MCF 10A (cell line): ENCODE results near the gene IPPK. TPM values are rescaled to one million over a fixed set of nuclear protein-coding genes. Genes with fewer than 3 reads are reported as not detected.
A peak's percentile ranks its signal among the peaks of the same experiment; 100 is the strongest.

Experiments used
- BruUV-seq: library from RNA; stranded (reverse); fragments of 400-500 nt; replicated peaks from 2 replicates; lab custom pipeline; 2021; lab: Mats Ljungman, UMichigan
- CTCF ChIA-PET: fragments of 300-600 bp; sonication (Branson Sonifier 250); formaldehyde crosslinking; extraction: SDS; loops from one replicate; lab custom pipeline; 2021; ENCODE audit warnings: antibody characterized with exemption, inconsistent platforms; lab: Yijun Ruan, JAX
- POLR2A ChIA-PET: fragments of 300-600, 350-650 bp; sonication (Branson Sonifier 250); formaldehyde crosslinking; extraction: SDS; loops from one replicate; lab custom pipeline; 2020; ENCODE audit warnings: antibody characterized with exemption, inconsistent platforms; lab: Yijun Ruan, JAX
- DNase-seq: peaks from one replicate; pipeline ENCODE4 v3.0.0-alpha.2; 2018; ENCODE audit not compliant: unreplicated experiment
- H3K27ac Mint-ChIP-seq: one replicate; pipeline ENCODE4 v1.8.0; 2022; ENCODE audit warnings: mild to moderate bottlenecking, low read depth, mixed read lengths; ENCODE audit not compliant: unreplicated experiment
- H3K27me3 Mint-ChIP-seq: one replicate; pipeline ENCODE4 v1.8.0; 2022; ENCODE audit warnings: mixed read lengths; ENCODE audit not compliant: insufficient read depth, unreplicated experiment
- H3K36me3 Mint-ChIP-seq: one replicate; pipeline ENCODE4 v1.8.0; 2022; ENCODE audit warnings: mild to moderate bottlenecking, moderate library complexity, mixed read lengths; ENCODE audit not compliant: insufficient read depth, unreplicated experiment
- H3K4me1 Mint-ChIP-seq: one replicate; pipeline ENCODE4 v1.8.0; 2022; ENCODE audit warnings: mixed read lengths; ENCODE audit not compliant: insufficient read depth, unreplicated experiment
- H3K4me3 Mint-ChIP-seq: one replicate; pipeline ENCODE4 v1.8.0; 2022; ENCODE audit warnings: mild to moderate bottlenecking, moderate library complexity, mixed read lengths; ENCODE audit not compliant: unreplicated experiment
- H3K9me3 Mint-ChIP-seq: one replicate; pipeline ENCODE4 v1.8.0; 2022; ENCODE audit warnings: mixed read lengths; ENCODE audit not compliant: unreplicated experiment
- intact Hi-C: fragments of 100-400 bp; cut with micrococcal nuclease; formaldehyde crosslinking; loops from 2 replicates; pipeline ENCODE4 v1.14.1; 2022
- total RNA-seq: library from RNA; stranded (reverse); gene quantifications from 2 replicates; pipeline ENCODE4 v1.2.3, GENCODE V29; 2022
- TF ChIP-seq, protein P1 (sequence below): fragments of 200-600 bp; IDR thresholded peaks from one replicate; pipeline ENCODE4 v1.8.0; 2022; ENCODE audit warnings: antibody characterized with exemption, mild to moderate bottlenecking; ENCODE audit not compliant: unreplicated experiment

IPPK gene
- total RNA-seq, 1 experiment from 2014 or later: 16.6 TPM

DNA sequence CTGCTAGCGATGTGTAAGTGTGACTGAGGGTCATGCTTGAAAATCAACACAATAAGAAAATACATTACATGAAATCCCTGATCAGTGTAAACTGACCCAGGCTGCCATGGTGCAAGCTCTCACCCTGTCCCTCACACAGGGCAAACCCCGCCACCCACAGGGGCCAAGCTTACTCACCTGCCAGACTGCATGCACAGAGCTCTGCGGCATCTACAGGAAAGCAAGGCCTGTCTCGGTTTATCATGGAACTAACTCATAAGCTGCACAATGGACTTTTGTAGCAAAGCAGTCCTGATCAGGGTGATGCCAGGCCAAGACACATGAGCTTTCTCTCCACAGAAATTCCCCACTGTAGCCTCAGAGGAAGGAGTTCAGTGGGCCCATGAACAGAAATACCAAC lies 9.7 kb downstream of the IPPK start:
- Mint-ChIP-seq H3K4me3 (no peak overlapping the region), H3K9me3 (no peaks in the 10 kb centered on the region), H3K4me1 (peaks cover 19% of the 10 kb centered on the region), H3K27me3 (no peaks in the 10 kb centered on the region), H3K27ac (peak overlapping the region; percentile 64), H3K36me3 (peaks cover 47% of the 10 kb centered on the region)
- CTCF ChIA-PET: interaction anchor here (0.5 to 2.1 kb wide), 5 partner anchors 8 to 332 kb away, joined by 3 to 8 read pairs (median 4); no protein-coding TSS in a partner anchor
- TF ChIP-seq, protein P1, sequence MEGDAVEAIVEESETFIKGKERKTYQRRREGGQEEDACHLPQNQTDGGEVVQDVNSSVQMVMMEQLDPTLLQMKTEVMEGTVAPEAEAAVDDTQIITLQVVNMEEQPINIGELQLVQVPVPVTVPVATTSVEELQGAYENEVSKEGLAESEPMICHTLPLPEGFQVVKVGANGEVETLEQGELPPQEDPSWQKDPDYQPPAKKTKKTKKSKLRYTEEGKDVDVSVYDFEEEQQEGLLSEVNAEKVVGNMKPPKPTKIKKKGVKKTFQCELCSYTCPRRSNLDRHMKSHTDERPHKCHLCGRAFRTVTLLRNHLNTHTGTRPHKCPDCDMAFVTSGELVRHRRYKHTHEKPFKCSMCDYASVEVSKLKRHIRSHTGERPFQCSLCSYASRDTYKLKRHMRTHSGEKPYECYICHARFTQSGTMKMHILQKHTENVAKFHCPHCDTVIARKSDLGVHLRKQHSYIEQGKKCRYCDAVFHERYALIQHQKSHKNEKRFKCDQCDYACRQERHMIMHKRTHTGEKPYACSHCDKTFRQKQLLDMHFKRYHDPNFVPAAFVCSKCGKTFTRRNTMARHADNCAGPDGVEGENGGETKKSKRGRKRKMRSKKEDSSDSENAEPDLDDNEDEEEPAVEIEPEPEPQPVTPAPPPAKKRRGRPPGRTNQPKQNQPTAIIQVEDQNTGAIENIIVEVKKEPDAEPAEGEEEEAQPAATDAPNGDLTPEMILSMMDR: no peak
- intact Hi-C loops: no loop called here
- BruUV-seq: no TSS peak
- POLR2A ChIA-PET: interaction anchor here (1.6 kb wide), 1 partner anchor 8 kb away, joined by 4 read pairs; no protein-coding TSS in a partner anchor
- no peak for DNase-seq

- no peak overlapping the region for H3K4me3 Mint-ChIP-seq
- intact Hi-C loops: no loop called here
- H3K27ac Mint-ChIP-seq: peak overlapping the region; percentile 64
- peaks cover 20% of the 10 kb centered on the region for H3K4me1 Mint-ChIP-seq
- TF ChIP-seq, protein P1: no peak
- peaks cover 47% of the 10 kb centered on the region for H3K36me3 Mint-ChIP-seq
- ChIA-PET CTCF (interaction anchor here (0.6 to 2.1 kb wide), 5 partner anchors 9 to 331 kb away, joined by 3 to 8 read pairs (median 3); no protein-coding TSS in a partner anchor), POLR2A (interaction anchor here (1.0 to 1.6 kb wide), 2 partner anchors 9 to 10 kb away, joined by 4 to 5 read pairs; partner anchors contain the start of gene IPPK)
- no TSS peak for BruUV-seq
- DNase-seq: no peak
- no peaks in the 10 kb centered on the region for H3K9me3 Mint-ChIP-seq
- H3K27me3 Mint-ChIP-seq: no peaks in the 10 kb centered on the region
Measured at GRCh38 chr9:92659601-92660000, 10.3 kb downstream of the IPPK start.

GRCh38 chr9:92658611-92659010 lies 11.3 kb downstream of the IPPK start:
- Mint-ChIP-seq H3K4me3 (no peak overlapping the region), H3K27ac (no peak overlapping the region), H3K9me3 (no peaks in the 10 kb centered on the region), H3K27me3 (no peaks in the 10 kb centered on the region), H3K36me3 (peaks cover 52% of the 10 kb centered on the region), H3K4me1 (peaks cover 28% of the 10 kb centered on the region)
- no peak for DNase-seq
- intact Hi-C loops: no loop called here
- ChIA-PET CTCF (interaction anchor here (1.5 to 2.1 kb wide), 2 partner anchors 132 to 330 kb away, joined by 4 to 8 read pairs; no protein-coding TSS in a partner anchor), POLR2A (interaction anchor here (0.7 to 1.6 kb wide), 3 partner anchors 10 to 11 kb away, joined by 3 to 4 read pairs (median 3); partner anchors contain the start of gene IPPK)
- TF ChIP-seq, protein P1: no peak
- BruUV-seq: no TSS peak

DNA sequence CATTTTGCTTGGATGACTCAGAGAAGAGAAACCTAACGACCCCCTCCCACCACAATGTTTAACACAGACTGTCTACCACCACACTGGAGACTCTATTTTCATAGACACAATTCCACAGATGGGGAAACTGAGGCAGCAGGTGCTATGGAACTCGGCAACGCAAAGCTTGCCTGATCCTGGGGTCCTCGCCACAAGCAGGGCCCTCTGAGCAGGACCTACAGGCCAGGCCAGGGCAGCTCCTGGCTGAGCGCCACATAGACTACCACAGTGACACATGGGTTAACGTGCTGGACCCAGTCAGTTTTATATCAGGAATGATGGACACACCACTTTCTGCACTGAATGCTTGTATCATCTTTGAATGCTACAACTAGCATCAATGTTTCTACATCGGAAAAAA lies 11.8 kb downstream of the IPPK start:
- peaks cover 53% of the 10 kb centered on the region for H3K36me3 Mint-ChIP-seq
- H3K9me3 Mint-ChIP-seq: no peaks in the 10 kb centered on the region
- CTCF ChIA-PET: interaction anchor here (0.5 to 0.7 kb wide), 2 partner anchors 45 to 330 kb away, joined by 3 read pairs; no protein-coding TSS in a partner anchor
- no peaks in the 10 kb centered on the region for H3K27me3 Mint-ChIP-seq
- no peak overlapping the region for H3K4me3 Mint-ChIP-seq
- no TSS peak for BruUV-seq
- no peak for DNase-seq
- TF ChIP-seq, protein P1: no peak
- peaks cover 30% of the 10 kb centered on the region for H3K4me1 Mint-ChIP-seq
- intact Hi-C loops: no loop called here
- POLR2A ChIA-PET: interaction anchor here (0.7 to 1.1 kb wide), 2 partner anchors 10 to 12 kb away, joined by 3 read pairs; partner anchors contain the start of gene IPPK
- H3K27ac Mint-ChIP-seq: no peak overlapping the region
